ENCODE results near the gene KIAA0930. TPM values are rescaled to one million over a fixed set of nuclear protein-coding genes. Genes with fewer than 3 reads are reported as not detected.

KIAA0930 gene
- total and polyA plus RNA-seq, 2 of the 4 experiments (the other 2 are of a cell fraction), result 25.3 to 34.1 TPM

- Histone ChIP-seq H3K9me3 (ENCODE audit: control insufficient read depth, insufficient read depth, low read length) (no peaks in the 10 kb centered on the region), H4K20me1 (ENCODE audit: insufficient read depth, low read length) (peaks cover 37% of the 10 kb centered on the region), H3K4me2 (ENCODE audit: low read depth, low read length) (no peak overlapping the region), H2BK120ac (ENCODE audit: low read depth, low read length) (no peak overlapping the region), H3K23ac (ENCODE audit: low read depth, low read length) (no peak overlapping the region), H4K8ac (ENCODE audit: low read depth in 2 of 2, low read length in 2 of 2) (no peak overlapping the region), H2BK5ac (ENCODE audit: low read depth, low read length, poor library complexity, severe bottlenecking) (no peak overlapping the region), H2AK9ac (replicated peaks; ENCODE audit: low read depth, low read length, poor library complexity) (no peak overlapping the region), H2BK20ac (ENCODE audit: low read depth, low read length) (no peak overlapping the region), H4K5ac (ENCODE audit: low read depth, low read length) (no peak overlapping the region), H3K56ac (ENCODE audit: extremely low read depth, insufficient read depth, low read length) (no peak overlapping the region), H2AK5ac (ENCODE audit: low read depth, low read length) (no peak overlapping the region), H3K27ac (ENCODE audit: insufficient read depth, low read length) (no peak overlapping the region; the same call in 1 of the 2 replicates), H2AFZ (replicated peaks; ENCODE audit: low read length, poor library complexity) (no peak overlapping the region), H4K91ac (ENCODE audit: insufficient read depth, low read depth, low read length) (no peak overlapping the region), H3K4me3 (ENCODE audit: insufficient read depth, low read depth, low read length) (no peak overlapping the region), H3K9me1 (ENCODE audit: insufficient read depth, low read length) (no peaks in the 10 kb centered on the region; the same call in 1 of the 2 replicates), H3K9ac (ENCODE audit: low read depth, low read length) (no peak overlapping the region), H3K14ac (replicated peaks; ENCODE audit: low read depth, low read length) (no peak overlapping the region), H2BK15ac (ENCODE audit: low read depth, low read length) (no peak overlapping the region), H3K79me1 (ENCODE audit: low read depth in 1 of 2, low read length in 2 of 2) (peaks cover 32 to 67% of the 10 kb centered on the region in 2 experiments), H3K36me3 (ENCODE audit: control insufficient read depth, insufficient read depth, low read length) (peaks cover 50% of the 10 kb centered on the region), H3K18ac (ENCODE audit: low read depth, low read length) (no peak overlapping the region), H3K4ac (ENCODE audit: low read depth, low read length) (no peak overlapping the region), H3K4me1 (ENCODE audit: control insufficient read depth, insufficient read depth, low read length) (peaks cover 4% of the 10 kb centered on the region; the same call in 1 of the 2 replicates), H3K27me3 (ENCODE audit: control insufficient read depth, insufficient read depth, low read length) (no peaks in the 10 kb centered on the region)
- DNase-seq (peak; percentile 44), ATAC-seq (ENCODE audit: low read depth) (no peak)
- CTCF ChIA-PET, result no interaction called here
- dilution Hi-C loops (cut with HindIII; ENCODE audit: low sequenced_read_pairs, unreplicated experiment) (no loop called here), in situ Hi-C loops (cut with MboI; ENCODE audit: low sequenced_read_pairs) (no loop called here), intact Hi-C loops (cut with micrococcal nuclease) (loop anchor here (5.0 kb wide), 1 partner anchor 92 kb away; no protein-coding TSS in a partner anchor)
- no TSS peak for BruUV-seq (replicated peaks)
- WGBS, 2 experiments (ENCODE audit: extremely low coverage in 2 of 2, insufficient read length in 1 of 2), result no CpG with 5 or more reads among the region's 19 CpGs
- TF ChIP-seq MAFK (IDR thresholded peaks at IDR 0.05; ENCODE audit: low read depth, low read length) (no peak), CHD1 (IDR thresholded peaks at IDR 0.05; ENCODE audit: low read depth, low read length) (no peak), USF2 (IDR thresholded peaks at IDR 0.05; ENCODE audit: low read depth, low read length) (no peak), MXI1 (IDR thresholded peaks at IDR 0.05; ENCODE audit: borderline replicate concordance, low read depth, low read length) (no peak), NFE2L2 (IDR thresholded peaks at IDR 0.05; ENCODE audit: low read depth, low read length) (no peak), MAZ (IDR thresholded peaks at IDR 0.05; ENCODE audit: borderline replicate concordance, low read depth, low read length) (no peak), SMC3 (IDR thresholded peaks at IDR 0.05; ENCODE audit: low read depth, low read length) (no peak), RAD21 (IDR thresholded peaks at IDR 0.05; ENCODE audit: low read length) (no peak)
- POLR2A ChIA-PET (ENCODE audit: unreplicated experiment), result no interaction called here
These were observed 70.9 kb downstream of the KIAA0930 start for GRCh38 chr22:45169591-45170466.
